HTERT RPE-1 (cell line): ENCODE data around the gene JAML.

ENCODE experiments used
- in situ Hi-C: fragments of 300-500 bp; cut with MboI; formaldehyde crosslinking; loops from 4 replicates; pipeline ENCODE4 v1.14.3; 2020; ENCODE audit warnings: low sequenced_read_pairs

Gene JAML

GRCh38 chr11:118148856-118149255, 76.0 kb downstream of the JAML start:
- in situ Hi-C loops = no loop called here

GRCh38 chr11:118148240-118148639, 76.6 kb downstream of the JAML start:
- in situ Hi-C loops = no loop called here

GRCh38 chr11:118147502-118147901, 77.3 kb downstream of the JAML start:
- in situ Hi-C loops = no loop called here

- in situ Hi-C loops = no loop called here
These were observed 78.3 kb downstream of the JAML start for GRCh38 chr11:118146554-118146953.

GRCh38 chr11:118145285-118146227, 79.3 kb downstream of the JAML start:
- in situ Hi-C loops = no loop called here

- in situ Hi-C loops = no loop called here
These were observed 80.2 kb downstream of the JAML start for GRCh38 chr11:118144301-118145268.
